CD4-positive, alpha-beta T cell (primary cell): ENCODE measurements around the gene UGT1A6. TPM values are rescaled to one million over a fixed set of nuclear protein-coding genes. Genes with fewer than 3 reads are reported as not detected.
"Not testable (repeated sequence)": the region's sequence is repeated elsewhere in the genome, so short reads cannot be mapped to it uniquely, and the experiment has no call there.

Experiments used
- ATAC-seq: fragments of 200-7000 bp; cut with Tn5 transposase; one replicate; pipeline ENCODE4 v1.10.0; 2022; ENCODE audit warnings: mild to moderate bottlenecking; ENCODE audit not compliant: poor library complexity
- CTCF ChIA-PET: fragments of 350-600 bp; sonication (Branson Sonifier 250); formaldehyde crosslinking; loops from one replicate; lab custom pipeline; 2021; ENCODE audit warnings: antibody characterized with exemption, inconsistent platforms; lab: Charles Lee
- POLR2A ChIA-PET: fragments of 350-600 bp; sonication (Branson Sonifier 250); formaldehyde crosslinking; loops from one replicate; lab custom pipeline; 2021; ENCODE audit warnings: antibody characterized with exemption, inconsistent platforms; lab: Charles Lee
- DNase-seq, 14 experiments: peaks; one replicate each; pipeline ENCODE4 v3.0.0-alpha.2; 2013 to 2020; ENCODE audit warnings: mixed read lengths in 2 of 14
- H3K27ac ChIP-seq, 2 donors: one replicate each; pipeline versions ENCODE4 v1.5.1 to v1.7.0; 2013; ENCODE audit warnings: low read length in 2 of 2, low read depth in 1 of 2, mild to moderate bottlenecking in 1 of 2
- H3K27me3 ChIP-seq, 2 experiments: 1 replicate in 1 of 2; 2 replicates in 1 of 2; pipeline versions ENCODE4 v1.6.1 to v1.7.0; 2013; ENCODE audit warnings: low read length in 2 of 2, control low read depth in 1 of 2, mild to moderate bottlenecking in 1 of 2, moderate library complexity in 1 of 2; ENCODE audit not compliant: insufficient read depth in 2 of 2, control insufficient read depth in 1 of 2
- H3K36me3 ChIP-seq: one replicate; pipeline ENCODE4 v1.6.1; 2013; ENCODE audit warnings: low read length, control low read depth; ENCODE audit not compliant: insufficient read depth
- H3K4me1 ChIP-seq: one replicate; pipeline ENCODE4 v1.6.1; 2013; ENCODE audit warnings: low read length, control low read depth; ENCODE audit not compliant: insufficient read depth
- H3K4me3 ChIP-seq: one replicate; pipeline ENCODE4 v1.5.1; 2013; ENCODE audit warnings: mild to moderate bottlenecking, low read length, moderate library complexity
- H3K9me3 ChIP-seq, 2 experiments: 1 replicate in 1 of 2; 2 replicates in 1 of 2; pipeline versions ENCODE4 v1.6.1 to v1.7.0; 2013; ENCODE audit warnings: low read length in 2 of 2, mild to moderate bottlenecking in 2 of 2, control low read depth in 1 of 2, moderate library complexity in 1 of 2; ENCODE audit not compliant: control insufficient read depth in 1 of 2, insufficient read depth in 1 of 2
- H3K27ac Mint-ChIP-seq: one replicate; pipeline ENCODE4 v1.8.0; 2020; ENCODE audit warnings: mixed read lengths
- H3K27me3 Mint-ChIP-seq: one replicate; pipeline ENCODE4 v1.8.0; 2021; ENCODE audit warnings: mixed read lengths
- H3K36me3 Mint-ChIP-seq: one replicate; pipeline ENCODE4 v1.8.0; 2021; ENCODE audit warnings: low read depth, mixed read lengths
- H3K4me1 Mint-ChIP-seq: one replicate; pipeline ENCODE4 v1.8.0; 2021; ENCODE audit warnings: low read depth, mixed read lengths
- H3K4me3 Mint-ChIP-seq: one replicate; pipeline ENCODE4 v1.8.0; 2020; ENCODE audit warnings: mild to moderate bottlenecking, mixed read lengths
- H3K9me3 Mint-ChIP-seq: one replicate; pipeline ENCODE4 v1.8.0; 2020; ENCODE audit warnings: mixed read lengths
- intact Hi-C, 2 experiments: fragments of 100-400 bp; cut with DNase I in 1 of 2; cut with micrococcal nuclease in 1 of 2; formaldehyde crosslinking; loops; one replicate each; pipeline versions ENCODE4 v1.15.1 to v1.9.0; 2023 to 2025; cut with DNase I, micrococcal nuclease
- polyA plus RNA-seq, 2 donors: library from polyadenylated mRNA; unstranded; fragments of 120-200 nt; gene quantifications; one replicate each; pipeline ENCODE4 v1.2.1, GENCODE V29; 2013
- total RNA-seq, 174 experiments: library from RNA in 2 of 174; stranded (reverse) in 2 of 174; gene quantifications; one replicate each; pipeline ENCODE4 v1.2.3 and lab custom pipeline; 2021 to 2026
- TF ChIP-seq, protein P1 (sequence below): fragments of 200-600 bp; IDR thresholded peaks from one replicate; pipeline ENCODE4 v1.8.0; 2022; ENCODE audit warnings: antibody characterized with exemption, mild to moderate bottlenecking

The UGT1A6 gene
- total RNA-seq (not detected), total RNA-seq (lab: John Stamatoyannopoulos, UW) (0 to 0.16 (median 0) reads per million in 172 experiments)
- polyA plus RNA-seq (2013, experiment 1 of 2): not detected
- not detected for polyA plus RNA-seq (2013, experiment 2 of 2)

DNA sequence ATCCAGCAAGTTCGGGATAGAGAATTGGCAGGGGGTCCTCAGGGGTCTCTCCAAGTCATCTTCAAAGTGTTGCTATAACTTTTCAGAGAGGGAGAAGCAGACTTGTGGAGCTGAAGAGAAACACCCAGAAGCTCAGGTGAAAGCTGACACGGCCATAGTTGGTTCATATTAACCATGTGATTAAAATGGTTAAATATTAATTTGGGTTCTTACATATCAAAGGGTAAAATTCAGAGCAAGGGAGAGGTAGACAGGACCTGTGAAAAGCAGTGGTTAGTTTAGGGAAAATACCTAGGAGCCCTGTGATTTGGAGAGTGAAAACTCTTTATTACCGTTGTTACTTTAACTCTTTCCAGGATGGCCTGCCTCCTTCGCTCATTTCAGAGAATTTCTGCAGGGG lies at the start of gene UGT1A6:
UGT1A6 (plus strand) TSS at position 243 of the 400 bp plus-strand sequence; CDS start at position 358, 115 bp downstream.
- ATAC-seq (no peak), DNase-seq (no peak)
- peaks cover 4% of the 10 kb centered on the region for H3K27me3 Mint-ChIP-seq
- Histone ChIP-seq H3K9me3 (peaks cover 0 to 4% of the 10 kb centered on the region in 2 experiments), H3K4me1 (no peaks in the 10 kb centered on the region), H3K27me3 (peaks cover 2 to 7% of the 10 kb centered on the region in 2 experiments), H3K4me3 (no peak within 1 kb of the TSS), H3K36me3 (no peaks in the 10 kb centered on the region), H3K27ac (no peak within 1 kb of the TSS)
- H3K4me1 Mint-ChIP-seq: no peaks in the 10 kb centered on the region
- ChIA-PET CTCF (no interaction called here), POLR2A (no interaction called here)
- TF ChIP-seq, protein P1, sequence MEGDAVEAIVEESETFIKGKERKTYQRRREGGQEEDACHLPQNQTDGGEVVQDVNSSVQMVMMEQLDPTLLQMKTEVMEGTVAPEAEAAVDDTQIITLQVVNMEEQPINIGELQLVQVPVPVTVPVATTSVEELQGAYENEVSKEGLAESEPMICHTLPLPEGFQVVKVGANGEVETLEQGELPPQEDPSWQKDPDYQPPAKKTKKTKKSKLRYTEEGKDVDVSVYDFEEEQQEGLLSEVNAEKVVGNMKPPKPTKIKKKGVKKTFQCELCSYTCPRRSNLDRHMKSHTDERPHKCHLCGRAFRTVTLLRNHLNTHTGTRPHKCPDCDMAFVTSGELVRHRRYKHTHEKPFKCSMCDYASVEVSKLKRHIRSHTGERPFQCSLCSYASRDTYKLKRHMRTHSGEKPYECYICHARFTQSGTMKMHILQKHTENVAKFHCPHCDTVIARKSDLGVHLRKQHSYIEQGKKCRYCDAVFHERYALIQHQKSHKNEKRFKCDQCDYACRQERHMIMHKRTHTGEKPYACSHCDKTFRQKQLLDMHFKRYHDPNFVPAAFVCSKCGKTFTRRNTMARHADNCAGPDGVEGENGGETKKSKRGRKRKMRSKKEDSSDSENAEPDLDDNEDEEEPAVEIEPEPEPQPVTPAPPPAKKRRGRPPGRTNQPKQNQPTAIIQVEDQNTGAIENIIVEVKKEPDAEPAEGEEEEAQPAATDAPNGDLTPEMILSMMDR: no peak
- no peaks in the 10 kb centered on the region for H3K9me3 Mint-ChIP-seq
- intact Hi-C loops: no loop called here
- H3K4me3 Mint-ChIP-seq: no peak within 1 kb of the TSS
- H3K27ac Mint-ChIP-seq: no peak within 1 kb of the TSS
- no peaks in the 10 kb centered on the region for H3K36me3 Mint-ChIP-seq

DNA sequence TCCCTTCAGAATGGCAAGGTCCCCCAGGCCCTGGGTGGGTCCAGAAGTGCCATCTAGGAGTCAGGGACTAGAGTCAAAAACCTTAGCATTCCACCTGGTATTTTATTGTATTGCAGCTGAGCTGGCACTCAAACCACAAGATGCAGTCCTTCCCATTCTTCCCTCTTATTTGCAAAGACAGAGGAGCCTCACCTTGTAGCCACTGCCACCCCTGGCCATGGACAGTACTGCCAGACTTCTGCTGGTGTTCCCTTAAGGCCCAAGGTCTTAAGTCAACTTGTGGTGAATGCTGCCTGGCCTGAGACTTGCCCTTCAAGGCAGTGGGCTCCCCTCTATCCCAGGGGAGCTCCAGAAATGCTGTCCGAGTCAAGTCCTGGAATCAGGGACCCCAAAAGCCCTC lies 49.6 kb upstream of the UGT1A6 start:
- no peak overlapping the region for H3K4me3 ChIP-seq
- DNase-seq: no peak
- intact Hi-C loops: no loop called here
- H3K27me3 ChIP-seq: no peaks in the 10 kb centered on the region
- Mint-ChIP-seq H3K9me3 (peaks cover 6% of the 10 kb centered on the region), H3K4me1 (peaks cover 13% of the 10 kb centered on the region), H3K36me3 (no peaks in the 10 kb centered on the region), H3K27me3 (peaks cover 24% of the 10 kb centered on the region), H3K4me3 (no peak overlapping the region), H3K27ac (no peak overlapping the region)
- no peaks in the 10 kb centered on the region for H3K4me1 ChIP-seq
- no peak overlapping the region for H3K27ac ChIP-seq
- H3K36me3 ChIP-seq: no peaks in the 10 kb centered on the region
- TF ChIP-seq, protein P1: no peak
- H3K9me3 ChIP-seq: peaks cover 9 to 16% of the 10 kb centered on the region in 2 experiments
- ChIA-PET POLR2A (no interaction called here), CTCF (no interaction called here)
- no peak for ATAC-seq

DNA sequence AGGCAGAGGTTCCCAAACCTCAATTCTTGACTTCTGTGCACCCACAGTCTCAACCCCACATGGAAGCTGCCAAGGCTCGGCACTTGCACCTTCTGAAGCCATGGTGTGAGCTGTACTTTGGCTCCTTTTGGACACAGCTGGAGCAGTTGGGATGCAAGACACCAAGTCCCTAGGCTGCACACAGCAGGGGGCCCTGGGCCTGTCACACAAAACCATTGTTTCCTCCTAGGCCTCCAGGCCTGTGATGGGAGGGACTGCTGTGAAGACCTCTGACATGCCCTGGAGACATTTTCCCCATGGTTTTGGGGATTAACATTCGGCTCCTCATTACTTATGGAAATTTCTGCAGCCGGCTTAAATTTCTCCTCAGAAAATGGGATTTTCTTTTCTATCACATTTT lies 46.7 kb upstream of the UGT1A6 start:
- H3K27me3 Mint-ChIP-seq: peaks cover 33% of the 10 kb centered on the region
- intact Hi-C loops, H3K27ac ChIP-seq, H3K36me3 Mint-ChIP-seq, H3K27me3 ChIP-seq, H3K4me1 ChIP-seq, CTCF ChIA-PET, H3K27ac Mint-ChIP-seq, H3K9me3 Mint-ChIP-seq, H3K4me3 ChIP-seq, H3K36me3 ChIP-seq, ATAC-seq, H3K4me3 Mint-ChIP-seq, H3K4me1 Mint-ChIP-seq, DNase-seq, POLR2A ChIA-PET: not testable (repeated sequence)
- H3K9me3 ChIP-seq: peaks cover 9 to 16% of the 10 kb centered on the region in 2 experiments

DNA sequence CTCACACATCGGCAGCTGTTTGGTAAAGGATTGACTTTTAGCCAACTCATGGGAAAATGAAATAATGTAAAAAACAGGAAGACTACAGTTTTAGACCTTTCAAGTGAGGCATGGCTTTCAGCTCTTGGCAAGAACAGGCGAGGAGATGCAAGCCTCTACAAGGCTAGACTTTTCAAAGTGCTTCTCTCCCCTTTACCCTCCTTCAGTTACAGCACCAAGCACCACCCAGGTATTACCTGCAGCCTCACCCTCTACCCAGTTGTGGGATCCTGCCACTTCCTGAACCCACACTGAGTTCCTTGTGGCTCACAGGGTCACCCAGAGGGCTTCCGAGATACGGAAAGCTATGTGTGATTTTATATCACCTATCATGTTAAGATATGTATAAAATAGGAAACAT lies 41.7 kb upstream of the UGT1A6 start:
- peaks cover 6% of the 10 kb centered on the region for H3K9me3 Mint-ChIP-seq
- DNase-seq (no peak), ATAC-seq (no peak)
- H3K4me3 Mint-ChIP-seq: no peak overlapping the region
- Histone ChIP-seq H3K9me3 (peaks cover 2 to 3% of the 10 kb centered on the region in 2 experiments), H3K4me3 (no peak overlapping the region), H3K27me3 (peaks cover 0 to 4% of the 10 kb centered on the region in 2 experiments), H3K27ac (no peak overlapping the region), H3K4me1 (no peaks in the 10 kb centered on the region), H3K36me3 (no peaks in the 10 kb centered on the region)
- ChIA-PET POLR2A (no interaction called here), CTCF (no interaction called here)
- intact Hi-C loops: no loop called here
- TF ChIP-seq, protein P1: no peak
- no peaks in the 10 kb centered on the region for H3K4me1 Mint-ChIP-seq
- H3K36me3 Mint-ChIP-seq: no peaks in the 10 kb centered on the region
- no peak overlapping the region for H3K27ac Mint-ChIP-seq
- peaks cover 51% of the 10 kb centered on the region for H3K27me3 Mint-ChIP-seq
